OCI-LY1 (cell line): Measurements from ENCODE around the gene TFEB.

Source experiments
- H2AFZ ChIP-seq: fragments of 200-600 bp; sonication (generic), shearing (Covaris generic); 2 replicates; pipeline ENCODE4 v1.6.0; 2014; ENCODE audit warnings: antibody characterized with exemption, mild to moderate bottlenecking, low read length
- H3F3A ChIP-seq: fragments of 200-600 bp; sonication (generic), shearing (Covaris generic); 2 replicates; pipeline ENCODE4 v1.6.0; 2014; ENCODE audit warnings: mild to moderate bottlenecking, antibody characterized with exemption, low read length, moderate library complexity; ENCODE audit not compliant: insufficient read depth
- H3K27ac ChIP-seq: fragments of 200-600 bp; sonication (generic); 2 replicates; pipeline ENCODE4 v1.5.1; 2014; ENCODE audit warnings: low read length, mixed run types, mild to moderate bottlenecking, low read depth; ENCODE audit not compliant: poor library complexity, severe bottlenecking
- H3K27me3 ChIP-seq: fragments of 200-600 bp; sonication (generic); 2 replicates; pipeline ENCODE4 v1.6.0; 2014; ENCODE audit warnings: antibody characterized with exemption, mild to moderate bottlenecking, low read length, moderate library complexity; ENCODE audit not compliant: insufficient read depth
- H3K36me3 ChIP-seq: fragments of 200-600 bp; sonication (generic); 2 replicates; pipeline ENCODE4 v1.6.1; 2014; ENCODE audit warnings: mild to moderate bottlenecking, antibody characterized with exemption, low read length, moderate library complexity, mixed read lengths; ENCODE audit not compliant: insufficient read depth
- H3K4me1 ChIP-seq: fragments of 200-600 bp; sonication (generic); 2 replicates; pipeline ENCODE4 v1.5.1; 2014; ENCODE audit warnings: mild to moderate bottlenecking, low read length, moderate library complexity; ENCODE audit not compliant: insufficient read depth, severe bottlenecking
- H3K4me2 ChIP-seq: fragments of 200-600 bp; sonication (generic), shearing (Covaris generic); 2 replicates; pipeline ENCODE4 v1.6.1; 2014; ENCODE audit warnings: low read length
- H3K4me3 ChIP-seq: fragments of 200-600 bp; sonication (generic); 2 replicates; pipeline ENCODE4 v1.5.1; 2014; ENCODE audit warnings: low read length, low read depth, mild to moderate bottlenecking, mixed read lengths; ENCODE audit not compliant: poor library complexity, severe bottlenecking
- H3K79me2 ChIP-seq: fragments of 200-600 bp; shearing (Covaris generic); 2 replicates; pipeline ENCODE4 v1.6.1; 2016; ENCODE audit warnings: mixed run types, low read length, mixed read lengths; ENCODE audit not compliant: insufficient read depth
- H3K9ac ChIP-seq: fragments of 200-600 bp; sonication (generic), shearing (Covaris generic); 2 replicates; pipeline ENCODE4 v1.6.1; 2014; ENCODE audit warnings: mild to moderate bottlenecking, low read length, mixed read lengths
- H3K9me2 ChIP-seq: fragments of 200-600 bp; sonication (generic), shearing (Covaris generic); 2 replicates; pipeline ENCODE4 v1.6.1; 2014; ENCODE audit warnings: low read depth, mild to moderate bottlenecking, low read length, mixed read lengths
- H3K9me3 ChIP-seq: fragments of 200-600 bp; shearing (Covaris generic); 2 replicates; pipeline ENCODE4 v1.6.1; 2014; ENCODE audit warnings: low read length, mixed read lengths
- H4K20me1 ChIP-seq: fragments of 200-600 bp; sonication (generic), shearing (Covaris generic); 2 replicates; pipeline ENCODE4 v1.6.0; 2016; ENCODE audit warnings: mild to moderate bottlenecking, low read length; ENCODE audit not compliant: insufficient read depth
- CTCF ChIP-seq: fragments of 200-600 bp; sonication (generic), shearing (Covaris generic); IDR thresholded peaks from 2 replicates; pipeline ENCODE4 v1.5.1; 2017; ENCODE audit warnings: mild to moderate bottlenecking, antibody characterized with exemption, low read length, moderate library complexity, mixed read lengths
- EZH2 ChIP-seq: fragments of 200-600 bp; sonication (generic), shearing (Covaris generic); IDR thresholded peaks from 2 replicates; pipeline ENCODE4 v1.8.0; 2017; ENCODE audit warnings: borderline replicate concordance, mixed run types, mild to moderate bottlenecking, antibody characterized with exemption, low read length, moderate library complexity, mixed read lengths

The TFEB gene

GRCh38 chr6:41736800-41737555 is 1.6 kb upstream of the TFEB start:
- H3K4me3 ChIP-seq: no peak overlapping the region
- H3K36me3 ChIP-seq: no peaks in the 10 kb centered on the region
- H4K20me1 ChIP-seq: no peaks in the 10 kb centered on the region
- no peak overlapping the region for H3K27ac ChIP-seq
- H3K27me3 ChIP-seq: peaks cover 8% of the 10 kb centered on the region; the same call in 1 of the 2 replicates
- H3K4me1 ChIP-seq: peaks cover 27% of the 10 kb centered on the region
- no peaks in the 10 kb centered on the region for H3K9me2 ChIP-seq
- H2AFZ ChIP-seq: no peak overlapping the region
- no peak overlapping the region for H3K9ac ChIP-seq
- H3K9me3 ChIP-seq: no peaks in the 10 kb centered on the region
- TF ChIP-seq CTCF: no peak
- TF ChIP-seq EZH2: no peak
- no peak overlapping the region for H3K4me2 ChIP-seq
- H3K79me2 ChIP-seq: no peaks in the 10 kb centered on the region
- H3F3A ChIP-seq: no peaks in the 10 kb centered on the region

- no peaks in the 10 kb centered on the region for H3K9me2 ChIP-seq
- no peaks in the 10 kb centered on the region for H3K9me3 ChIP-seq
- peaks cover 8% of the 10 kb centered on the region; the same call in 1 of the 2 replicates for H3K27me3 ChIP-seq
- TF ChIP-seq EZH2 (no peak), CTCF (no peak)
- H3K4me1 ChIP-seq: peaks cover 34% of the 10 kb centered on the region
- no peaks in the 10 kb centered on the region for H3K36me3 ChIP-seq
- H3K79me2 ChIP-seq: no peaks in the 10 kb centered on the region
- H3K4me2 ChIP-seq: peak overlapping the region; percentile 62
- H2AFZ ChIP-seq: no peak overlapping the region
- H3K27ac ChIP-seq: no peak overlapping the region
- H4K20me1 ChIP-seq: no peaks in the 10 kb centered on the region
- peak overlapping the region; percentile 42 for H3K4me3 ChIP-seq
- H3F3A ChIP-seq: no peaks in the 10 kb centered on the region
- no peak overlapping the region for H3K9ac ChIP-seq
Measured at GRCh38 chr6:41736186-41736733, 852 bp upstream of the TFEB start.

- peak overlapping the region; percentile 86 for H3K9ac ChIP-seq
- no peaks in the 10 kb centered on the region for H4K20me1 ChIP-seq
- peaks cover 5% of the 10 kb centered on the region; the same call in 1 of the 2 replicates for H3K27me3 ChIP-seq
- H2AFZ ChIP-seq: no peak overlapping the region
- peaks cover 48% of the 10 kb centered on the region for H3K4me1 ChIP-seq
- no peaks in the 10 kb centered on the region for H3K9me2 ChIP-seq
- no peaks in the 10 kb centered on the region for H3K79me2 ChIP-seq
- peak overlapping the region; percentile 93 for H3K27ac ChIP-seq
- H3K4me3 ChIP-seq: peak overlapping the region; percentile 79
- TF ChIP-seq CTCF (no peak), EZH2 (no peak)
- H3K9me3 ChIP-seq: no peaks in the 10 kb centered on the region
- peak overlapping the region; percentile 78 for H3K4me2 ChIP-seq
- no peaks in the 10 kb centered on the region for H3F3A ChIP-seq
- no peaks in the 10 kb centered on the region for H3K36me3 ChIP-seq
Measured at GRCh38 chr6:41734666-41735426, 562 bp downstream of the TFEB start.
